Measurements from ENCODE around the gene KCNH3.

- TF ChIP-seq POLR2A (IDR thresholded peaks at IDR 0.05) (no peak), CTCF (IDR thresholded peaks at IDR 0.05) (no peak)
Observed at GRCh38 chr12:49555631-49556390, 17.0 kb downstream of the KCNH3 start.
